ENCODE results near the gene HRNR. TPM values are rescaled to one million over a fixed set of nuclear protein-coding genes. Genes with fewer than 3 reads are reported as not detected.

HRNR gene
- polyA plus RNA-seq, 1 of the 3 experiments (the other 2 are of a cell fraction): not detected

DNA sequence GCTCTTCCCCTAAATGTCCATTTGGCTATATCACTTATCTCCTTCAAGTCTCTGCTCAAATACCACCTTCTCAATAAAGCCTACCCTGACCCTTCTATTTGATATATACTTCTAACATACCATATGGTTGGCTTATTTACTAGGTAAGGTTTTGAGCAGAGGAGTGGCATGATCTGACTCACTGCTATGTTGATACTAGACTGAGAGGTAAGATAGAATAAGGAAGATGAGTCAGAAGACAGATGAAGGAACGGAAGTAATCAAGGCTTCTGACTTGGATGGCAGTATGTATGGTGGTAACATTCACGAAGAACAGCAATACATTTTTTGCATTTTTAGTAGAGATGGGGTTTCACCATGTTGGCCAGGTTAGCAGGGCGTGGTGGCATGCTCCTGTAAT, 4.8 kb upstream of the HRNR start:
- H3K79me2 ChIP-seq (ENCODE audit: insufficient read depth): no peaks in the 10 kb centered on the region
- H3K9me2 ChIP-seq: no peaks in the 10 kb centered on the region
- H3K27me3 ChIP-seq (ENCODE audit: insufficient read depth): no peaks in the 10 kb centered on the region
- no peaks in the 10 kb centered on the region for H3F3A ChIP-seq (replicated peaks; ENCODE audit: insufficient read depth)
- TF ChIP-seq, protein P1, sequence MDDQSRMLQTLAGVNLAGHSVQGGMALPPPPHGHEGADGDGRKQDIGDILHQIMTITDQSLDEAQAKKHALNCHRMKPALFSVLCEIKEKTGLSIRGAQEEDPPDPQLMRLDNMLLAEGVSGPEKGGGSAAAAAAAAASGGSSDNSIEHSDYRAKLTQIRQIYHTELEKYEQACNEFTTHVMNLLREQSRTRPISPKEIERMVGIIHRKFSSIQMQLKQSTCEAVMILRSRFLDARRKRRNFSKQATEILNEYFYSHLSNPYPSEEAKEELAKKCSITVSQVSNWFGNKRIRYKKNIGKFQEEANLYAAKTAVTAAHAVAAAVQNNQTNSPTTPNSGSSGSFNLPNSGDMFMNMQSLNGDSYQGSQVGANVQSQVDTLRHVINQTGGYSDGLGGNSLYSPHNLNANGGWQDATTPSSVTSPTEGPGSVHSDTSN (IDR thresholded peaks at IDR 0.05): no peak
- TF ChIP-seq ELF1 (IDR thresholded peaks at IDR 0.05) (no peak), SMC3 (IDR thresholded peaks at IDR 0.05; ENCODE audit: low read depth, low read length) (no peak), MEF2A (IDR thresholded peaks at IDR 0.05; ENCODE audit: borderline replicate concordance, low read depth) (no peak), POLR2AphosphoS5 (IDR thresholded peaks at IDR 0.05; ENCODE audit: low read depth, low read length) (no peak), TAF1 (IDR thresholded peaks at IDR 0.05; ENCODE audit: borderline replicate concordance, low read depth, low read length) (no peak), JUND (IDR thresholded peaks at IDR 0.05) (no peak), GATA2 (CRISPR knock-in tag; IDR thresholded peaks at IDR 0.05) (no peak), NRF1 (IDR thresholded peaks at IDR 0.05; ENCODE audit: low read depth, low read length) (no peak), GABPA (IDR thresholded peaks at IDR 0.05; ENCODE audit: low read depth) (no peak), CTCF (IDR thresholded peaks at IDR 0.05) (no peak), MXI1 (IDR thresholded peaks at IDR 0.05; ENCODE audit: low read depth, low read length) (no peak), FOXM1 (IDR thresholded peaks at IDR 0.05; ENCODE audit: low read depth) (no peak), MAX (IDR thresholded peaks at IDR 0.05; ENCODE audit: low read depth) (no peak), RXRA (IDR thresholded peaks at IDR 0.05; ENCODE audit: borderline replicate concordance, low read depth) (no peak)
- TF ChIP-seq, protein P2, sequence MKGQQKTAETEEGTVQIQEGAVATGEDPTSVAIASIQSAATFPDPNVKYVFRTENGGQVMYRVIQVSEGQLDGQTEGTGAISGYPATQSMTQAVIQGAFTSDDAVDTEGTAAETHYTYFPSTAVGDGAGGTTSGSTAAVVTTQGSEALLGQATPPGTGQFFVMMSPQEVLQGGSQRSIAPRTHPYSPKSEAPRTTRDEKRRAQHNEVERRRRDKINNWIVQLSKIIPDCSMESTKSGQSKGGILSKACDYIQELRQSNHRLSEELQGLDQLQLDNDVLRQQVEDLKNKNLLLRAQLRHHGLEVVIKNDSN (IDR thresholded peaks at IDR 0.05; ENCODE audit: borderline replicate concordance, low read depth): no peak
- TF ChIP-seq, protein P3, sequence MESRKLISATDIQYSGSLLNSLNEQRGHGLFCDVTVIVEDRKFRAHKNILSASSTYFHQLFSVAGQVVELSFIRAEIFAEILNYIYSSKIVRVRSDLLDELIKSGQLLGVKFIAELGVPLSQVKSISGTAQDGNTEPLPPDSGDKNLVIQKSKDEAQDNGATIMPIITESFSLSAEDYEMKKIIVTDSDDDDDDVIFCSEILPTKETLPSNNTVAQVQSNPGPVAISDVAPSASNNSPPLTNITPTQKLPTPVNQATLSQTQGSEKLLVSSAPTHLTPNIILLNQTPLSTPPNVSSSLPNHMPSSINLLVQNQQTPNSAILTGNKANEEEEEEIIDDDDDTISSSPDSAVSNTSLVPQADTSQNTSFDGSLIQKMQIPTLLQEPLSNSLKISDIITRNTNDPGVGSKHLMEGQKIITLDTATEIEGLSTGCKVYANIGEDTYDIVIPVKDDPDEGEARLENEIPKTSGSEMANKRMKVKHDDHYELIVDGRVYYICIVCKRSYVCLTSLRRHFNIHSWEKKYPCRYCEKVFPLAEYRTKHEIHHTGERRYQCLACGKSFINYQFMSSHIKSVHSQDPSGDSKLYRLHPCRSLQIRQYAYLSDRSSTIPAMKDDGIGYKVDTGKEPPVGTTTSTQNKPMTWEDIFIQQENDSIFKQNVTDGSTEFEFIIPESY (IDR thresholded peaks at IDR 0.05; ENCODE audit: borderline replicate concordance, low read depth): no peak
- TF ChIP-seq, protein P4, sequence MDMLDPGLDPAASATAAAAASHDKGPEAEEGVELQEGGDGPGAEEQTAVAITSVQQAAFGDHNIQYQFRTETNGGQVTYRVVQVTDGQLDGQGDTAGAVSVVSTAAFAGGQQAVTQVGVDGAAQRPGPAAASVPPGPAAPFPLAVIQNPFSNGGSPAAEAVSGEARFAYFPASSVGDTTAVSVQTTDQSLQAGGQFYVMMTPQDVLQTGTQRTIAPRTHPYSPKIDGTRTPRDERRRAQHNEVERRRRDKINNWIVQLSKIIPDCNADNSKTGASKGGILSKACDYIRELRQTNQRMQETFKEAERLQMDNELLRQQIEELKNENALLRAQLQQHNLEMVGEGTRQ (IDR thresholded peaks at IDR 0.05; ENCODE audit: borderline replicate concordance, low read depth, low read length): no peak
- H3K4me1 ChIP-seq (ENCODE audit: control insufficient read depth in 1 of 2, insufficient read depth in 2 of 2, low read depth in 1 of 2, low read length in 1 of 2): no peaks in the 10 kb centered on the region
- ChIA-PET POLR2A (no interaction called here), CTCF (interaction anchor here (1.3 kb wide), 1 partner anchor 43 kb away, joined by 3 read pairs; no protein-coding TSS in a partner anchor)
- H3K36me3 ChIP-seq (replicated peaks in 1 of 2; ENCODE audit: control insufficient read depth in 1 of 2, insufficient read depth in 2 of 2, low read length in 1 of 2): no peaks in the 10 kb centered on the region
- H4K20me1 ChIP-seq (ENCODE audit: insufficient read depth): no peaks in the 10 kb centered on the region
- WGBS (ENCODE audit: low lambda C conversion rate): 0% methylated on average over 3 of the region's 3 CpGs
- H3K4me3 ChIP-seq (ENCODE audit: low read depth in 2 of 2, low read length in 1 of 2): no peak overlapping the region
- no peaks in the 10 kb centered on the region for H3K9me3 ChIP-seq
- no peak for DNase-seq
- H3K27ac ChIP-seq (ENCODE audit: low read depth in 2 of 2, low read length in 1 of 2): no peak overlapping the region
- no peak overlapping the region for H2AFZ ChIP-seq (ENCODE audit: low read depth)
- no peak overlapping the region for H3K4me2 ChIP-seq
- no peak overlapping the region for H3K9ac ChIP-seq

Measured in SK-N-SH (cell line).